Left ventricle myocardium inferior (tissue), 1 donor: ENCODE measurements around the gene NXN. TPM values are rescaled to one million over a fixed set of nuclear protein-coding genes. Genes with fewer than 3 reads are reported as not detected.

Source experiments
- DNase-seq: peaks from one replicate; pipeline ENCODE4 v3.0.0-alpha.2; 2020
- H3K27ac ChIP-seq: fragments of 200-600 bp; replicated peaks from 2 replicates; pipeline ENCODE4 v1.8.0; 2021
- H3K27me3 ChIP-seq: fragments of 200-600 bp; 2 replicates; pipeline ENCODE4 v1.8.0; 2021; ENCODE audit warnings: low read depth
- H3K36me3 ChIP-seq: fragments of 200-600 bp; 2 replicates; pipeline ENCODE4 v1.8.0; 2021
- H3K4me1 ChIP-seq: fragments of 200-600 bp; 2 replicates; pipeline ENCODE4 v1.8.0; 2021
- H3K4me3 ChIP-seq: fragments of 200-600 bp; 2 replicates; pipeline ENCODE4 v1.8.0; 2021; ENCODE audit warnings: mild to moderate bottlenecking, moderate library complexity
- H3K9me3 ChIP-seq: fragments of 200-600 bp; replicated peaks from 2 replicates; pipeline ENCODE4 v1.8.0; 2021
- CTCF ChIP-seq: fragments of 200-600 bp; IDR thresholded peaks from 2 replicates; pipeline ENCODE4 v1.8.0; 2021; ENCODE audit warnings: antibody characterized with exemption, mild to moderate bottlenecking, borderline replicate concordance
- intact Hi-C: fragments of 100-400 bp; cut with micrococcal nuclease; formaldehyde crosslinking; loops from one replicate; pipeline ENCODE4 v1.11.0; 2022
- total RNA-seq: library from RNA; stranded (reverse); fragmentation: NEBNext Ultra II Directional; extraction: Animal tissue kit (Norgen Biotek cat#: 25700); gene quantifications from one replicate; pipeline ENCODE4 v1.2.1, GENCODE V29; 2021
- donor health status: DM: no; HTN: yes; CAD: no; lungs with severe emphysema.

Gene NXN
- total RNA-seq, 1 donor from 2014 or later, result 13.8 TPM

GRCh38 chr17:866568-867103 is 112.9 kb downstream of the NXN start:
- no peak overlapping the region for H3K27ac ChIP-seq
- no peaks in the 10 kb centered on the region for H3K27me3 ChIP-seq
- no peak for DNase-seq
- H3K9me3 ChIP-seq, result no peaks in the 10 kb centered on the region
- H3K4me1 ChIP-seq, result peaks cover 43% of the 10 kb centered on the region
- H3K4me3 ChIP-seq, result no peak overlapping the region
- H3K36me3 ChIP-seq, result no peaks in the 10 kb centered on the region
- intact Hi-C loops, result no loop called here
- TF ChIP-seq CTCF, result no peak

GRCh38 chr17:864315-864714 is 115.3 kb downstream of the NXN start:
- Histone ChIP-seq H3K27ac (no peak overlapping the region), H3K4me1 (peaks cover 38% of the 10 kb centered on the region)

GRCh38 chr17:863880-864279 is 115.7 kb downstream of the NXN start:
- peaks cover 38% of the 10 kb centered on the region for H3K4me1 ChIP-seq
- intact Hi-C loops, result no loop called here
- H3K9me3 ChIP-seq, result no peaks in the 10 kb centered on the region
- no peak for DNase-seq
- no peaks in the 10 kb centered on the region for H3K27me3 ChIP-seq
- H3K27ac ChIP-seq, result no peak overlapping the region
- H3K36me3 ChIP-seq, result no peaks in the 10 kb centered on the region
- H3K4me3 ChIP-seq, result no peak overlapping the region
- TF ChIP-seq CTCF, result no peak

More at GRCh38 chr17:864315-864714, 115.3 kb downstream of the NXN start:
- no peak for DNase-seq
- H3K9me3 ChIP-seq, result no peaks in the 10 kb centered on the region
- H3K36me3 ChIP-seq, result no peaks in the 10 kb centered on the region
- intact Hi-C loops, result no loop called here
- no peak overlapping the region for H3K4me3 ChIP-seq
- no peak for TF ChIP-seq CTCF
- no peaks in the 10 kb centered on the region for H3K27me3 ChIP-seq

GRCh38 chr17:862582-862981 is 117.0 kb downstream of the NXN start:
- H3K4me1 ChIP-seq, result peaks cover 33% of the 10 kb centered on the region
- no peak for TF ChIP-seq CTCF
- H3K36me3 ChIP-seq, result no peaks in the 10 kb centered on the region
- no peaks in the 10 kb centered on the region for H3K9me3 ChIP-seq
- no peaks in the 10 kb centered on the region for H3K27me3 ChIP-seq
- no peak for DNase-seq
- intact Hi-C loops, result no loop called here
- no peak overlapping the region for H3K27ac ChIP-seq
- no peak overlapping the region for H3K4me3 ChIP-seq

GRCh38 chr17:861364-861763 is 118.2 kb downstream of the NXN start:
- H3K27me3 ChIP-seq, result no peaks in the 10 kb centered on the region
- peak overlapping the region; percentile 57 for H3K27ac ChIP-seq
- no peaks in the 10 kb centered on the region for H3K36me3 ChIP-seq
- intact Hi-C loops, result no loop called here
- DNase-seq, result no peak
- H3K4me1 ChIP-seq, result peaks cover 26% of the 10 kb centered on the region
- H3K4me3 ChIP-seq, result no peak overlapping the region
- no peaks in the 10 kb centered on the region for H3K9me3 ChIP-seq
- no peak for TF ChIP-seq CTCF

- H3K27me3 ChIP-seq, result no peaks in the 10 kb centered on the region
- no peak for DNase-seq
- no peaks in the 10 kb centered on the region for H3K36me3 ChIP-seq
- peak overlapping the region; percentile 57 for H3K27ac ChIP-seq
- intact Hi-C loops, result no loop called here
- H3K4me1 ChIP-seq, result peaks cover 26% of the 10 kb centered on the region
- TF ChIP-seq CTCF, result no peak
- H3K9me3 ChIP-seq, result no peaks in the 10 kb centered on the region
- H3K4me3 ChIP-seq, result no peak overlapping the region
Observed at GRCh38 chr17:860805-861204, 118.8 kb downstream of the NXN start.
